ENCODE measurements around the gene BEND2. TPM values are rescaled to one million over a fixed set of nuclear protein-coding genes. Genes with fewer than 3 reads are reported as not detected.
A peak's percentile ranks its signal among the peaks of the same experiment; 100 is the strongest.

BEND2 gene
- total and polyA plus RNA-seq, 9 of the 15 experiments (the other 6 are each of a cell fraction or from before 2014, with no cell fraction given): 0.01 to 0.18 (median 0.06) TPM; not detected in 3

DNA sequence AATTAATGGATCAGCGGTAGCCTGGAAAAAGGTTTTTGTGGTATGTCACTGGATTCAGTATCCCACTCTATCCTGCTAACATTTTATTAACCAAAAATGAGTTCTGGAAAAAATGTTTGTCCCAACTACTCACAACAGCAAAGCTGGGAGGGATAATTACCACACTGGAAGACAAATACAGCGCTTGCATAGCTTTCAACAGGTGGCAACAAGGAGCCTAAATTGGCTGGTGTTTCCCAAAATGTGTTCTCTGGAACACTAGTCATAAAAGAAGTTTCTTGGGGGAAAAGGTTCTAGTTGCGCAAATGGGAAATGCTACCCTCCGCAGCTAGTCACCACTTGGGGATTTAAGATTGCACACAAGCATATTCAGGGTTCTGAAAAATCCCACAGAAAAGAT, 54.6 kb downstream of the BEND2 start:
- 54% methylated on average over 4 of the region's 4 CpGs for WGBS (ENCODE audit: insufficient coverage, low coverage, missing lambda C conversion rate)

More for the DNA sequence above, 54.6 kb downstream of the BEND2 start:
- Histone ChIP-seq H2AFZ (ENCODE audit: low read depth, low read length) (peak overlapping the region; percentile 76; the same call in 1 of the 2 replicates), H3K9me1 (ENCODE audit: control insufficient read depth, insufficient read depth, low read length) (no peaks in the 10 kb centered on the region), H3K27me3 (ENCODE audit: control insufficient read depth in 2 of 2, insufficient read depth in 2 of 2, low read length in 2 of 2) (no peaks in the 10 kb centered on the region), H3K27ac (ENCODE audit: extremely low read depth, low read depth, low read length) (no peak overlapping the region), H3K4me3 (no peak overlapping the region), H3K36me3 (ENCODE audit: control insufficient read depth, insufficient read depth, low read length) (no peaks in the 10 kb centered on the region), H3K9me3 (replicated peaks; ENCODE audit: control insufficient read depth, insufficient read depth, low read depth, low read length) (no peaks in the 10 kb centered on the region), H4K20me1 (replicated peaks; ENCODE audit: control insufficient read depth, insufficient read depth, low read length) (no peaks in the 10 kb centered on the region), H3K4me1 (replicated peaks in 1 of 2; ENCODE audit: control insufficient read depth in 2 of 2, insufficient read depth in 2 of 2, low read length in 2 of 2) (no peaks in the 10 kb centered on the region; a peak in 1 of 5 replicates), H3K9ac (ENCODE audit: insufficient read depth in 1 of 2, low read depth in 2 of 2, low read length in 2 of 2) (no peak overlapping the region), H3K4me2 (ENCODE audit: insufficient read depth, low read length) (no peak overlapping the region), H3K79me2 (ENCODE audit: control insufficient read depth, insufficient read depth, low read length) (no peaks in the 10 kb centered on the region)
- in situ Hi-C loops (cut with MboI) (no loop called here), intact Hi-C loops (cut with micrococcal nuclease) (no loop called here)
- no peak for DNase-seq (ENCODE audit: extremely low read depth in 1 of 4, low spot score in 3 of 4)
- FAIRE-seq: no peak
- ChIA-PET POLR2A (interaction anchor here (0.7 kb wide), 1 partner anchor 13 kb away, joined by 3 read pairs; no protein-coding TSS in a partner anchor), CTCF (ENCODE audit: low intra/inter-chr PET ratio) (no interaction called here)
- peak; percentile 69 for ATAC-seq
- no TSS peak for BruUV-seq (replicated peaks)
- TF ChIP-seq ZNF699 (CRISPR knock-in tag; IDR thresholded peaks at IDR 0.05; ENCODE audit: insufficient replicate concordance): no peak
- TF ChIP-seq, protein P1, sequence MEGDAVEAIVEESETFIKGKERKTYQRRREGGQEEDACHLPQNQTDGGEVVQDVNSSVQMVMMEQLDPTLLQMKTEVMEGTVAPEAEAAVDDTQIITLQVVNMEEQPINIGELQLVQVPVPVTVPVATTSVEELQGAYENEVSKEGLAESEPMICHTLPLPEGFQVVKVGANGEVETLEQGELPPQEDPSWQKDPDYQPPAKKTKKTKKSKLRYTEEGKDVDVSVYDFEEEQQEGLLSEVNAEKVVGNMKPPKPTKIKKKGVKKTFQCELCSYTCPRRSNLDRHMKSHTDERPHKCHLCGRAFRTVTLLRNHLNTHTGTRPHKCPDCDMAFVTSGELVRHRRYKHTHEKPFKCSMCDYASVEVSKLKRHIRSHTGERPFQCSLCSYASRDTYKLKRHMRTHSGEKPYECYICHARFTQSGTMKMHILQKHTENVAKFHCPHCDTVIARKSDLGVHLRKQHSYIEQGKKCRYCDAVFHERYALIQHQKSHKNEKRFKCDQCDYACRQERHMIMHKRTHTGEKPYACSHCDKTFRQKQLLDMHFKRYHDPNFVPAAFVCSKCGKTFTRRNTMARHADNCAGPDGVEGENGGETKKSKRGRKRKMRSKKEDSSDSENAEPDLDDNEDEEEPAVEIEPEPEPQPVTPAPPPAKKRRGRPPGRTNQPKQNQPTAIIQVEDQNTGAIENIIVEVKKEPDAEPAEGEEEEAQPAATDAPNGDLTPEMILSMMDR (IDR thresholded peaks at IDR 0.05 in 2 of 3, conservative IDR thresholded peaks at IDR 0.05 in 1 of 3; ENCODE audit: insufficient read depth in 2 of 3, low read depth in 1 of 3, low read length in 3 of 3): peak in 2 of 3 experiments; percentile 12 to 18; a peak in 2 of 6 replicates
- 0 out of 2 replicates have a peak, but pooled peaks have one; percentile 27 for TF ChIP-seq TEAD4 (IDR thresholded peaks at IDR 0.05; ENCODE audit: low read length)
- TF ChIP-seq TEAD4 (CRISPR knock-in tag; IDR thresholded peaks at IDR 0.05; ENCODE audit: borderline replicate concordance): no peak
- TF ChIP-seq CSDE1 (IDR thresholded peaks at IDR 0.05): no peak
- peak; percentile 54; the same call in 1 of the 2 replicates for TF ChIP-seq TEAD2 (tag; IDR thresholded peaks at IDR 0.05)
